Fibroblast of mammary gland (primary cell): ENCODE data around the gene SOX10.

Experiments
- DNase-seq: peaks from one replicate; pipeline ENCODE4 v3.0.0-alpha.2; 2010; ENCODE audit warnings: low read depth
- H3K4me3 ChIP-seq: 2 replicates; pipeline ENCODE4 v1.5.1; 2011; ENCODE audit warnings: low read depth, mild to moderate bottlenecking, low read length, moderate library complexity; ENCODE audit not compliant: control insufficient read depth
- TF ChIP-seq, protein P1 (sequence below): conservative IDR thresholded peaks from 2 replicates; pipeline ENCODE4 v1.5.1; 2011; ENCODE audit warnings: low read depth, low read length, inconsistent platforms; ENCODE audit not compliant: control insufficient read depth, insufficient read depth

SOX10 gene

GRCh38 chr22:37932401-37932800, 52.0 kb downstream of the SOX10 start:
- no peak overlapping the region for H3K4me3 ChIP-seq
- no peak for DNase-seq
- TF ChIP-seq, protein P1, sequence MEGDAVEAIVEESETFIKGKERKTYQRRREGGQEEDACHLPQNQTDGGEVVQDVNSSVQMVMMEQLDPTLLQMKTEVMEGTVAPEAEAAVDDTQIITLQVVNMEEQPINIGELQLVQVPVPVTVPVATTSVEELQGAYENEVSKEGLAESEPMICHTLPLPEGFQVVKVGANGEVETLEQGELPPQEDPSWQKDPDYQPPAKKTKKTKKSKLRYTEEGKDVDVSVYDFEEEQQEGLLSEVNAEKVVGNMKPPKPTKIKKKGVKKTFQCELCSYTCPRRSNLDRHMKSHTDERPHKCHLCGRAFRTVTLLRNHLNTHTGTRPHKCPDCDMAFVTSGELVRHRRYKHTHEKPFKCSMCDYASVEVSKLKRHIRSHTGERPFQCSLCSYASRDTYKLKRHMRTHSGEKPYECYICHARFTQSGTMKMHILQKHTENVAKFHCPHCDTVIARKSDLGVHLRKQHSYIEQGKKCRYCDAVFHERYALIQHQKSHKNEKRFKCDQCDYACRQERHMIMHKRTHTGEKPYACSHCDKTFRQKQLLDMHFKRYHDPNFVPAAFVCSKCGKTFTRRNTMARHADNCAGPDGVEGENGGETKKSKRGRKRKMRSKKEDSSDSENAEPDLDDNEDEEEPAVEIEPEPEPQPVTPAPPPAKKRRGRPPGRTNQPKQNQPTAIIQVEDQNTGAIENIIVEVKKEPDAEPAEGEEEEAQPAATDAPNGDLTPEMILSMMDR, result no peak

DNA sequence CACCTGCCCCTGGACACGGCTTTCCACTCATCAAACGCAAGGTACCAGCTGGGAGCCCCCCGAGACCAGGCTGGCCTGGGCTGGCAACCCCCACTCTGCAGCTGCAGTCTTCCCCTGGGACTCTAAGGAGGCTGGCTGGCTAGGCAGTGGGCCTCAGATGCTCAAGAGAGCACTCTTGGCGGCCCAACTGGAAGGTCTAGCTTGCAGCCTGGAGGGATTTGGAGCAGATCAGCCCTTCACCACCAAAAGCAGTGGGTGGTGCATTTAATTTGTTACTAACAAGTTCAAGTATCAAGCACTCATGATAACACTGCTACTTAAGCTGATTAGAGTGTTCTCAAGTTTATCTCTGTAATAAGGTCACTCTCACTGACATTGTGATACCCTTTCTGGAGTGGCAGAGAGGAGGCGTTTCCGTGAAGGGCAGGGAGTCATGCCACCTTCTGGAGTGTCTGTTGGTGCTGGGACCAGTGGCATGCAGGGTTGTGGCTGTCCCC, 52.4 kb downstream of the SOX10 start:
- H3K4me3 ChIP-seq, result no peak overlapping the region
- TF ChIP-seq, protein P1, result no peak
- no peak for DNase-seq

- TF ChIP-seq, protein P1, result no peak
- DNase-seq, result no peak
- no peak overlapping the region for H3K4me3 ChIP-seq
Observed at GRCh38 chr22:37930952-37931440, 53.4 kb downstream of the SOX10 start.

DNA sequence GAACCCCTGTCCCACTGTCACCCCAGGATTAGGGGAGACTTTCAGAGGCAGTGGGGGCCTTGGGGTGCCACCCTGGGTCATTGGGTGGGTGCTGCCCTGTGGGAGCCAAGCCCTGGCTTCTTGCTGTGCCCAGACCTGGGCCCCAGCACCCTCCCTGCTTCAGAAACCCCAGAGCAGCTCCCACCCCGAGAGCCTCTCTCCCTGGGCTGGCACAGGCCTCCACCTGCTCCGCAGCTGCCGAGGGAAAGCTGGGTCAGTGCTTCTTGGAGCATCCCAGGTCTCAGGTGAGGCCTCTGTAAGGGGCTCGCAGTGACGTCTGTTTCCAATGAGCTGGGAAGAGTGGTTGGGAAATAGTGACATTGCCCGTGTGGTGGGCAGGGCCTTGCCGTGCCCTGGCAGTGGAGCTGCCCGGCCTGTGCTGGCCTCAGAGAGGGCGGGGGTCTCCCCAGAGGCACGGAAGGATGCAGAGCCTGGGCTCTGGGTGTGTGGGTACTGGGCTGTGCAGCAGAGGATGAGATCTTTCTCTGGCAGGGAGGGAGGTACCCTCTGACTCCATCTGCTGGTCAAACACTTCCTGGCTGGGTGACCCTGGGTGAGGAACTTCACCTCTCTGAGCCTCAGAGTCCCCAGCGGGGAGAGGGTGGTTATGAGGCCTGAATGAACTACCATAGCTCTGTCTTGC, 53.9 kb downstream of the SOX10 start:
- peak; percentile 49 for DNase-seq
- TF ChIP-seq, protein P1, result peak; percentile 59
- H3K4me3 ChIP-seq, result no peak overlapping the region

DNA sequence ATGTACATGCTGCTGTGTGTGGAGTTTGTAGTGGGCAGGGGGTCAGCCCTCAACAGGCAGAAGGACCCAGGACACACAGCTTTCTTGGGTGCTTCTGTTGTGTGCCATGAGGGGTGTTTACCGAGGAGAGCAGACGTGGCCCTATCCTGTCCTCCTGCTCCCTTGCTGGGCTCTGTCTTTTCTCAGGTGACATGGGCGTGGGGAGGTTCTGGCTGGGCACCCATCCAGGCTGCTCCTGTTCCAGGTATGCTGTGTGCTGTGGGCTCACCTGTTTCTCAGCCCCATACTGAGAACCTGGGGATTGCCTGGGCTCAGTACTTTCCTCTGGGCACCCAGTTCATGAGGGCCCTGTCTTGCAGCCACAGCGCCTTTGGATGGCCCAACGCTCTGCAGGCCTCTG, 55.0 kb downstream of the SOX10 start:
- no peak overlapping the region for H3K4me3 ChIP-seq
- TF ChIP-seq, protein P1, result no peak
- no peak for DNase-seq

- TF ChIP-seq, protein P1, result no peak
- no peak overlapping the region for H3K4me3 ChIP-seq
- no peak for DNase-seq
Observed at GRCh38 chr22:37927637-37927936, 56.8 kb downstream of the SOX10 start.
